ENCODE measurements around the gene TMEM184C. TPM values are rescaled to one million over a fixed set of nuclear protein-coding genes. Genes with fewer than 3 reads are reported as not detected.

TMEM184C gene
- total RNA-seq, 1 experiment from 2014 or later = 43.8 TPM

DNA sequence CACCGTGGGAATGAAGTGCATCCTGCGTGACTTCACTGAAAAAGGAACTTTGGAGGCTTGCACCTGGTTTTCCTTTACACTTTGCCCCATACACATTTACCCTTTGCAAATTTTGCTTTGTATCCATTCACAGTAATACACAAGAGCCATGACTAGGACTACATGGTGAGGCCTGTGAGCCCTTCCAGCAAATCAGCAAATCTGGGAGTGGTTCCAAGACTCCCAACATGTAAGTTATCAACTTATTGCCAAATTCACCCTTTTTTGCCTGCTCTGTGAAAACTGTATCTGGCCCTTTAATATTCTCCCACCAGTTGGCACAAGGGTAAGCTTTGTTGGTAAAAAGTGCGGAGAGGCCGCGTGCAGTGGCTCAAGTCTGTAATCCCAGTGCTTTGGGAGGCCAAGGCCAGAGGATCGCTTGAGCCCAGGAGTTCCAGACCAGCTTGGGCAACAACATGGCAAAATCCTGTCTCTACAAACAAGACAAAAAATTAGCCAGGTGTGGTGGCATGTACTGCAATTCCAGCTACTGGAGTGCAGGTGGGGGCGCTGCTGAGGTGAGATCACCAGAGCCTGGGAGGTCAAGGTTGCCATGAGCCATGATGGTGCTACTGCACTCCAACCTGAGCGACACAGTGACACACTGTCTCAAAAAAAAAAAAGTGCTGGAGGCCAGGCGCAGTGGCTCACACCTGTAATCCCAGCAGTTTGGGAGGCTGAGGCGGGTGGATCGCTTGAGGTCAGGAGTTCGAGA, 61.8 kb downstream of the TMEM184C start:
- H2AK5ac ChIP-seq (ENCODE audit: insufficient read length, low read length) = no peak overlapping the region
- no CpG with 5 or more reads among the region's 12 CpGs for WGBS (ENCODE audit: extremely low coverage, insufficient read length, low lambda C conversion rate)

More for the DNA sequence above, 61.8 kb downstream of the TMEM184C start:
- Histone ChIP-seq H2AFZ (ENCODE audit: low read length) (no peak overlapping the region), H3K18ac (ENCODE audit: insufficient read length, low read depth, low read length) (no peak overlapping the region), H3K4ac (ENCODE audit: low read depth, low read length) (no peak overlapping the region), H2BK12ac (ENCODE audit: insufficient read length, low read depth, low read length) (no peak overlapping the region), H2BK5ac (ENCODE audit: insufficient read length, low read length) (no peak overlapping the region), H3K23me2 (ENCODE audit: insufficient read length, low read depth, low read length, poor library complexity, severe bottlenecking) (peaks cover 8% of the 10 kb centered on the region), H3K4me2 (ENCODE audit: insufficient read depth, insufficient read length, low read length) (no peak overlapping the region), H3K23ac (ENCODE audit: insufficient read length, low read depth, low read length) (no peak overlapping the region), H4K5ac (ENCODE audit: insufficient read length, low read depth, low read length) (no peak overlapping the region), H3K27me3 (ENCODE audit: insufficient read depth, low read length) (no peaks in the 10 kb centered on the region), H3K27ac (ENCODE audit: insufficient read length, low read depth, low read length) (no peak overlapping the region), H3K14ac (ENCODE audit: insufficient read depth, low read length) (no peak overlapping the region), H3T11ph (ENCODE audit: low read length) (no peak overlapping the region), H2BK120ac (ENCODE audit: low read depth, low read length, poor library complexity, severe bottlenecking) (no peak overlapping the region), H3K79me2 (ENCODE audit: insufficient read depth, low read length) (peaks cover 3% of the 10 kb centered on the region; the same call in 1 of the 2 replicates), H2BK20ac (ENCODE audit: low read depth, low read length, poor library complexity, severe bottlenecking) (no peak overlapping the region), H4K20me1 (ENCODE audit: control insufficient read depth, insufficient read depth, insufficient read length) (no peaks in the 10 kb centered on the region), H4K8ac (replicated peaks; ENCODE audit: insufficient read length, low read depth, low read length) (no peak overlapping the region), H2BK15ac (ENCODE audit: low read depth, low read length) (no peak overlapping the region), H3K9me3 (ENCODE audit: control insufficient read depth, low read depth, low read length) (no peaks in the 10 kb centered on the region), H3K79me1 (ENCODE audit: insufficient read depth, low read depth, low read length, poor library complexity, severe bottlenecking) (peaks cover 5% of the 10 kb centered on the region), H4K91ac (ENCODE audit: insufficient read length, low read depth, low read length) (no peak overlapping the region), H3K56ac (ENCODE audit: insufficient read length, low read depth, low read length) (no peak overlapping the region), H3K4me1 (ENCODE audit: insufficient read depth, low read length) (no peaks in the 10 kb centered on the region), H3K9ac (ENCODE audit: extremely low read depth, insufficient read length, low read length) (no peak overlapping the region)
- Mint-ChIP-seq H3K27ac (peak overlapping the region; percentile 74 to 98 (median 85); a peak in 6 of 7 replicates), H3K36me3 (ENCODE audit: insufficient read depth in 1 of 3, low read depth in 3 of 3) (peaks cover 3 to 15% (median 8%) of the 10 kb centered on the region in 3 experiments; a peak in 6 of 7 replicates), H3K27me3 (ENCODE audit: low read depth) (no peaks in the 10 kb centered on the region), H3K9me3 (no peaks in the 10 kb centered on the region), H3K4me1 (peaks cover 11 to 13% of the 10 kb centered on the region in 2 experiments), H3K4me3 (no peak overlapping the region)
- TF ChIP-seq, protein P1, sequence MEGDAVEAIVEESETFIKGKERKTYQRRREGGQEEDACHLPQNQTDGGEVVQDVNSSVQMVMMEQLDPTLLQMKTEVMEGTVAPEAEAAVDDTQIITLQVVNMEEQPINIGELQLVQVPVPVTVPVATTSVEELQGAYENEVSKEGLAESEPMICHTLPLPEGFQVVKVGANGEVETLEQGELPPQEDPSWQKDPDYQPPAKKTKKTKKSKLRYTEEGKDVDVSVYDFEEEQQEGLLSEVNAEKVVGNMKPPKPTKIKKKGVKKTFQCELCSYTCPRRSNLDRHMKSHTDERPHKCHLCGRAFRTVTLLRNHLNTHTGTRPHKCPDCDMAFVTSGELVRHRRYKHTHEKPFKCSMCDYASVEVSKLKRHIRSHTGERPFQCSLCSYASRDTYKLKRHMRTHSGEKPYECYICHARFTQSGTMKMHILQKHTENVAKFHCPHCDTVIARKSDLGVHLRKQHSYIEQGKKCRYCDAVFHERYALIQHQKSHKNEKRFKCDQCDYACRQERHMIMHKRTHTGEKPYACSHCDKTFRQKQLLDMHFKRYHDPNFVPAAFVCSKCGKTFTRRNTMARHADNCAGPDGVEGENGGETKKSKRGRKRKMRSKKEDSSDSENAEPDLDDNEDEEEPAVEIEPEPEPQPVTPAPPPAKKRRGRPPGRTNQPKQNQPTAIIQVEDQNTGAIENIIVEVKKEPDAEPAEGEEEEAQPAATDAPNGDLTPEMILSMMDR (conservative IDR thresholded peaks at IDR 0.05) = peak; percentile 69
- peak; percentile 83 for DNase-seq
